Measurements from ENCODE around the gene GGTLC1.
"Not testable (repeated sequence)": the region's sequence is repeated elsewhere in the genome, so short reads cannot be mapped to it uniquely, and the experiment has no call there.

- not testable (repeated sequence) for TF ChIP-seq CTCF, POLR2A (IDR thresholded peaks at IDR 0.05)
These were observed 9.2 kb downstream of the GGTLC1 start for GRCh38 chr20:23979380-23979779.
